Loucy (cell line): Measurements from ENCODE around the gene PDZD4.

Source experiments
- CTCF ChIP-seq: fragments of 200-600 bp; sonication (generic); conservative IDR thresholded peaks from 2 replicates; pipeline ENCODE4 v1.5.1; 2014; ENCODE audit warnings: mild to moderate bottlenecking, antibody characterized with exemption, low read length
- EZH2phosphoT487 ChIP-seq: fragments of 200-600 bp; IDR thresholded peaks from 2 replicates; pipeline ENCODE4 v1.6.1; 2018; ENCODE audit warnings: antibody characterized with exemption, mild to moderate bottlenecking, moderate library complexity, borderline replicate concordance

DNA sequence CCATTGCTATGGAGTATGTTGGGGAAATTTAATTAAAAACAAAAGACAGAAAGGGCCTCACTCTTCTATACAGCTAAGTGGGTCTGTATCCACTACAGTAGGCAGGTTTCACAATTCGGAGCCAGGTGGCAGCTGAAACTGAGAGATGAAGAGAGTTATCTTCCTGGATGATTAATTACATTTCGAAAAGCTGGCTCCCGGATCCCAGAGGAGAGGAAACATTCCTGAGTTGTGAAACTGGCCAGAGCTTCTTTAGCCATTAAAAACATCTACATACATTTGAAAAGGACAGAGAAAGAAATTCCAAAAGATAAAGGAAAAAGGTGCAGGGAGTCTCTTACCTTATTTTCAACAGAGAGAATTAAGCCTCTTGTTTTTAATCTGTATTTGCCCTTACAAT, 15.5 kb upstream of the PDZD4 start:
- no peak for TF ChIP-seq EZH2phosphoT487
- no peak for TF ChIP-seq CTCF
